Endothelial cell of umbilical vein (primary cell): ENCODE data around the gene ASRGL1. TPM values are rescaled to one million over a fixed set of nuclear protein-coding genes. Genes with fewer than 3 reads are reported as not detected.

Experiments used
- BruUV-seq: library from RNA; stranded (reverse); fragments of 400-500 nt; replicated peaks from 2 replicates; lab custom pipeline; 2021; lab: Mats Ljungman, UMichigan
- CTCF ChIA-PET: fragments of 300-600, 350-600 bp; sonication (Branson Sonifier 250); formaldehyde crosslinking; loops from one replicate; lab custom pipeline; 2021; ENCODE audit warnings: antibody characterized with exemption, inconsistent platforms; lab: Charles Lee
- POLR2A ChIA-PET: fragments of 300-600, 350-600 bp; sonication (Branson Sonifier 250); formaldehyde crosslinking; loops from one replicate; lab custom pipeline; 2021; ENCODE audit warnings: antibody characterized with exemption, inconsistent platforms; lab: Charles Lee
- DNase-seq: peaks from one replicate; pipeline ENCODE4 v3.0.0-alpha.2; 2011; ENCODE audit warnings: low read depth, low spot score
- FAIRE-seq: peaks from 2 replicates; lab custom pipeline; 2011; peaks lifted over from hg19 to GRCh38; lab: Jason Lieb, UNC
- H2AFZ ChIP-seq: 2 replicates; pipeline ENCODE4 v1.6.0; 2012; ENCODE audit warnings: low read depth, low read length, control low read depth, inconsistent platforms
- H3K27ac ChIP-seq: 2 replicates; pipeline ENCODE4 v1.5.1; 2011; ENCODE audit warnings: low read depth, mild to moderate bottlenecking, control low read depth, low read length, moderate library complexity; ENCODE audit not compliant: insufficient read depth
- H3K27me3 ChIP-seq, 2 experiments: 2 replicates each; pipeline versions ENCODE4 v1.6.0 to v1.6.1; 2011; ENCODE audit warnings: low read length in 2 of 2, mixed read lengths in 1 of 2; ENCODE audit not compliant: control insufficient read depth in 2 of 2, insufficient read depth in 2 of 2
- H3K36me3 ChIP-seq, 2 experiments: 2 replicates in 1 of 2; 3 replicates in 1 of 2; pipeline ENCODE4 v1.5.1; 2011; ENCODE audit warnings: low read length in 2 of 2, mild to moderate bottlenecking in 1 of 2, moderate library complexity in 1 of 2; ENCODE audit not compliant: control insufficient read depth in 2 of 2, insufficient read depth in 2 of 2; ENCODE audit errors: extremely low read depth in 1 of 2
- H3K4me1 ChIP-seq: 3 replicates; pipeline ENCODE4 v1.5.1; 2011; ENCODE audit warnings: mild to moderate bottlenecking, low read length; ENCODE audit not compliant: control insufficient read depth, insufficient read depth; ENCODE audit errors: extremely low read depth
- H3K4me2 ChIP-seq: 2 replicates; pipeline ENCODE4 v1.6.1; 2011; ENCODE audit warnings: low read length, control low read depth, mixed read lengths; ENCODE audit not compliant: insufficient read depth
- H3K4me3 ChIP-seq, 3 experiments: fragments of 200-600 bp in 1 of 3; sonication (generic), shearing (Covaris generic) in 1 of 3; replicated peaks in 1 of 3; 2 replicates each; pipeline ENCODE4 v1.5.1; 2011 to 2016; ENCODE audit warnings: control low read depth in 3 of 3, low read length in 3 of 3, mild to moderate bottlenecking in 2 of 3, inconsistent platforms in 1 of 3, low read depth in 1 of 3, moderate library complexity in 1 of 3; ENCODE audit not compliant: insufficient read depth in 1 of 3
- H3K79me2 ChIP-seq: 2 replicates; pipeline ENCODE4 v1.6.0; 2012; ENCODE audit warnings: low read length, inconsistent platforms; ENCODE audit not compliant: control insufficient read depth, insufficient read depth
- H3K9ac ChIP-seq: replicated peaks from 2 replicates; pipeline ENCODE3; 2011; ENCODE audit warnings: low read length, control low read depth; ENCODE audit not compliant: insufficient read depth; ENCODE audit errors: extremely low read depth
- H3K9me1 ChIP-seq: replicated peaks from 3 replicates; pipeline ENCODE4 v1.6.0; 2011; ENCODE audit warnings: mild to moderate bottlenecking, low read length; ENCODE audit not compliant: control insufficient read depth, insufficient read depth; ENCODE audit errors: extremely low read depth
- H3K9me3 ChIP-seq: replicated peaks from 2 replicates; pipeline ENCODE4 v1.5.1; 2012; ENCODE audit warnings: low read length, inconsistent platforms; ENCODE audit not compliant: control insufficient read depth, insufficient read depth
- H4K20me1 ChIP-seq: replicated peaks from 2 replicates; pipeline ENCODE3; 2011; ENCODE audit warnings: mild to moderate bottlenecking, low read length; ENCODE audit not compliant: control insufficient read depth, insufficient read depth; ENCODE audit errors: extremely low read depth
- EZH2 ChIP-seq: IDR thresholded peaks from 2 replicates; pipeline ENCODE4 v1.6.1; 2012; ENCODE audit warnings: borderline replicate concordance, low read depth, mild to moderate bottlenecking, moderate library complexity, low read length, inconsistent platforms; ENCODE audit not compliant: severe bottlenecking
- FOS ChIP-seq: IDR thresholded peaks from 2 replicates; pipeline ENCODE4 v1.6.1; 2011; ENCODE audit warnings: mild to moderate bottlenecking, low read length, moderate library complexity, borderline replicate concordance; ENCODE audit not compliant: insufficient read depth
- GATA2 ChIP-seq: IDR thresholded peaks from 2 replicates; pipeline ENCODE4 v1.7.0; 2011; ENCODE audit warnings: low read depth, mild to moderate bottlenecking, moderate library complexity, mixed read lengths, low read length; ENCODE audit not compliant: insufficient read length, insufficient read depth
- JUN ChIP-seq: IDR thresholded peaks from 2 replicates; pipeline ENCODE4 v1.6.1; 2011; ENCODE audit warnings: borderline replicate concordance, low read depth; ENCODE audit not compliant: insufficient read length, insufficient read depth
- MYC ChIP-seq: IDR thresholded peaks from one replicate; pipeline ENCODE4 v1.6.1; 2011; ENCODE audit warnings: mild to moderate bottlenecking, low read depth, low read length
- POLR2A ChIP-seq: IDR thresholded peaks from 2 replicates; pipeline ENCODE4 v1.6.1; 2012; ENCODE audit warnings: low read depth, mild to moderate bottlenecking, control low read depth, low read length
- POLR2AphosphoS5 ChIP-seq: IDR thresholded peaks from 2 replicates; pipeline ENCODE4 v1.6.1; 2012; ENCODE audit warnings: low read depth, mild to moderate bottlenecking, control low read depth, low read length, moderate library complexity; ENCODE audit not compliant: insufficient read depth
- dilution Hi-C: fragments of 300-500 bp; cut with MboI; formaldehyde crosslinking; loops from one replicate; pipeline ENCODE4 v1.15.0; 2019; ENCODE audit warnings: low sequenced_read_pairs; ENCODE audit not compliant: extremely low pct_ligation_motif_present
- intact Hi-C: fragments of 100-400 bp; cut with micrococcal nuclease; formaldehyde crosslinking; loops from one replicate; pipeline ENCODE4 v1.10.0; 2022
- polyA plus RNA-seq, 4 experiments: library from polyadenylated mRNA; depleted of rRNA in 3 of 4; stranded (reverse) in 3 of 4; unstranded in 1 of 4; fragments of >200 nt; gene quantifications; 2 replicates each; pipeline versions ENCODE4 v1.2.1 to v1.2.3, GENCODE V29; 2011 to 2012; ENCODE audit warnings: missing spikeins in 1 of 4
- total RNA-seq: library from RNA; stranded (reverse); gene quantifications from 2 replicates; pipeline ENCODE4 v1.2.3, GENCODE V29; 2021
- TF ChIP-seq, protein P1 (sequence below): IDR thresholded peaks from 2 replicates; pipeline ENCODE4 v1.6.1; 2011; ENCODE audit not compliant: insufficient read depth, insufficient read length
- TF ChIP-seq, protein P2 (sequence below), 2 donors: IDR thresholded peaks; 1 replicate in 1 of 2; 2 replicates in 1 of 2; pipeline ENCODE4 v1.5.1; 2011; ENCODE audit warnings: low read length in 2 of 2, mild to moderate bottlenecking in 2 of 2, moderate library complexity in 2 of 2, control low read depth in 1 of 2, inconsistent platforms in 1 of 2, low read depth in 1 of 2; ENCODE audit not compliant: insufficient read depth in 1 of 2; ENCODE audit errors: extremely low read depth in 1 of 2

ASRGL1 gene
- total and polyA plus RNA-seq, 2 donors (not counting 3 experiments of a cell fraction or from before 2014, with no cell fraction given), result 33.1 to 36.0 TPM

GRCh38 chr11:62432695-62433094 lies 95.4 kb downstream of the ASRGL1 start:
- no peaks in the 10 kb centered on the region for H3K36me3 ChIP-seq
- no peaks in the 10 kb centered on the region for H3K9me1 ChIP-seq
- H3K9ac ChIP-seq, result no peak overlapping the region
- no peaks in the 10 kb centered on the region for H3K27me3 ChIP-seq
- dilution Hi-C loops (no loop called here), intact Hi-C loops (no loop called here)
- ChIA-PET POLR2A (no interaction called here), CTCF (interaction anchor here (5.5 to 5.8 kb wide), 2 partner anchors 8 to 110 kb away, joined by 28 to 37 read pairs; no protein-coding TSS in a partner anchor)
- H4K20me1 ChIP-seq, result no peaks in the 10 kb centered on the region
- BruUV-seq, result no TSS peak
- DNase-seq (no peak), FAIRE-seq (no peak)
- TF ChIP-seq POLR2A (no peak), EZH2 (no peak), GATA2 (no peak), JUN (no peak), MYC (no peak), POLR2AphosphoS5 (no peak), FOS (no peak)
- TF ChIP-seq, protein P1, sequence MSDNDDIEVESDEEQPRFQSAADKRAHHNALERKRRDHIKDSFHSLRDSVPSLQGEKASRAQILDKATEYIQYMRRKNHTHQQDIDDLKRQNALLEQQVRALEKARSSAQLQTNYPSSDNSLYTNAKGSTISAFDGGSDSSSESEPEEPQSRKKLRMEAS, result no peak
- TF ChIP-seq, protein P2, sequence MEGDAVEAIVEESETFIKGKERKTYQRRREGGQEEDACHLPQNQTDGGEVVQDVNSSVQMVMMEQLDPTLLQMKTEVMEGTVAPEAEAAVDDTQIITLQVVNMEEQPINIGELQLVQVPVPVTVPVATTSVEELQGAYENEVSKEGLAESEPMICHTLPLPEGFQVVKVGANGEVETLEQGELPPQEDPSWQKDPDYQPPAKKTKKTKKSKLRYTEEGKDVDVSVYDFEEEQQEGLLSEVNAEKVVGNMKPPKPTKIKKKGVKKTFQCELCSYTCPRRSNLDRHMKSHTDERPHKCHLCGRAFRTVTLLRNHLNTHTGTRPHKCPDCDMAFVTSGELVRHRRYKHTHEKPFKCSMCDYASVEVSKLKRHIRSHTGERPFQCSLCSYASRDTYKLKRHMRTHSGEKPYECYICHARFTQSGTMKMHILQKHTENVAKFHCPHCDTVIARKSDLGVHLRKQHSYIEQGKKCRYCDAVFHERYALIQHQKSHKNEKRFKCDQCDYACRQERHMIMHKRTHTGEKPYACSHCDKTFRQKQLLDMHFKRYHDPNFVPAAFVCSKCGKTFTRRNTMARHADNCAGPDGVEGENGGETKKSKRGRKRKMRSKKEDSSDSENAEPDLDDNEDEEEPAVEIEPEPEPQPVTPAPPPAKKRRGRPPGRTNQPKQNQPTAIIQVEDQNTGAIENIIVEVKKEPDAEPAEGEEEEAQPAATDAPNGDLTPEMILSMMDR (IDR thresholded peaks at IDR 0.05; ENCODE audit: extremely low read depth in 1 of 2, insufficient read depth in 1 of 2, low read depth in 1 of 2, low read length in 2 of 2), result no peak
- H3K79me2 ChIP-seq, result no peaks in the 10 kb centered on the region
- no peak overlapping the region for H3K4me2 ChIP-seq
- H2AFZ ChIP-seq, result no peak overlapping the region
- H3K4me1 ChIP-seq, result no peaks in the 10 kb centered on the region
- H3K9me3 ChIP-seq, result no peaks in the 10 kb centered on the region
- H3K27ac ChIP-seq, result no peak overlapping the region
- H3K4me3 ChIP-seq, result no peak overlapping the region
